NCI-H345 (cell line): ENCODE data around the gene ARHGAP18.

Source experiments
- DNase-seq: peaks from one replicate; lab custom pipeline; 2025; lab: John Stamatoyannopoulos, UW

The ARHGAP18 gene

GRCh38 chr6:129717277-129717676 lies 7.3 kb upstream of the ARHGAP18 start:
- no peak for DNase-seq

GRCh38 chr6:129713806-129714333 lies 3.9 kb upstream of the ARHGAP18 start:
- DNase-seq = no peak

GRCh38 chr6:129711271-129711631 lies 1.3 kb upstream of the ARHGAP18 start:
- DNase-seq = no peak

DNA sequence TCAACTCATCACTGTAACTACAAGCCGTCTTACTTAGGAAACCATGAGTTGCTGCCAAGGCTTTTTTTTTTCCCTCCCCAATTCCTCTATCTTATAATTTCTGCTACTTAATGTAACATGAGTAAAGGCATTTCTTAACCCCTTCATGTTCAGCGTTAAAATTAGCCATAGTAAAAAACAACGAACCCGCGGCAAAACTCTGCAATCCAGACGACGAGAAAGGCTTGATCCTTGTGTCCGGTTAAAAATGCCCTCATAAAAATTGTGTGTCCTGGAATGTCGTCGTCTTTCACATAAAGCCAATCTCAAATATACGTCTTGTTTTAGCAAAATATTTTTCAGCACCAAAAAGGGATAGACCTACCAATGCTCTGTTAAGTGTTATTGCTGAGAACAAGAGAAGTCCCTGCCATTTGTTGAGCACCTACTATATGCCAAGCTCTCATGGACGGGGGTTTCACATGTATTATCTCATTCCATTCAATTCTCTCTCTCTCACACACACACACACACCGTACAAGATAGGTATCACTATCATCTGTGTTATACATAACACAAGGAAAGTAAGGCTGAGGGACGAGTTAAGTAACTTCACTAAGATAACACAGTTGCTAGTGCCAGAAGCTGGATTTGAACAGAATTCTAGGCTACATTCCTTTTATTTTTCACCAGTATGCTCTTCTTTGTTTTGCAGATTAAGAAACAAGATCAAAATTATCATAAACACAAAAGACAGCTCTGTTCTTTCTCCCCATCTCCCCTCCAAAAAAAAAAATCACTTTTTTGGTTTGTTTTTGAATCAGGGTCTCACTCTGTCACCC lies 683 bp upstream of the ARHGAP18 start:
- no peak for DNase-seq

- DNase-seq = no peak
Observed at GRCh38 chr6:129709196-129709768, 695 bp downstream of the ARHGAP18 start.

DNA sequence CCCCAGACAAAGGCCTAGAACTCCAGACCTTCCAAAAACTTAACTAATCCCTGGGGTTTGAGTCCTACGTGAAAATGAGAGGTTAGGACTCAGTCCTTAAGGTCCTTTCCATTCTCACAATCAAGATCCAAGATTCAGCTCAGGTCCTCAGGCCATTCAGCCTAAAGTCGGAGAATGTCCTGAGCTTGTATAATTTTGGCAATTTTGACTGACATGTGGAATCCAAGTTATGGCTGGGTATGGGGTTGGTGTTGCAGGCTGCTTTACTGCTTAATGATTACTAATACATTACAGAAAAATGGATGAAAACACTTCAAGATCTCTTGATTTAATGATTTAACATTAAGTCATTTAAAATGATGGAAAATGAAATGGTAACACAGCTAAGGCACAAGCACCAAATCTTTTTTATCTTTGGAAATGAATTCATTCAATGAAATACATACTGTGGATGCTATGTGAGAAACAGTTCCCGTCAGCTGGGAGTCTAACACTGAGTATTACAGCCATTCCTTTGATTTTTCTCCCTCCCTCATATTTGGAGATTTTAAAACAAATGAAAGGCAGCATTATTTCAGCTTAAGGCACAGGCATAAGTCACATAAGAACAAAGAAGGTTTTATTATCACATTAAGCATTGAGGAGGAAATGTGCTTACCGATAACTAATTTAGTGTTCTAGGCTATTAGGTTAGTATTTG lies 1.3 kb downstream of the ARHGAP18 start:
- no peak for DNase-seq

DNA sequence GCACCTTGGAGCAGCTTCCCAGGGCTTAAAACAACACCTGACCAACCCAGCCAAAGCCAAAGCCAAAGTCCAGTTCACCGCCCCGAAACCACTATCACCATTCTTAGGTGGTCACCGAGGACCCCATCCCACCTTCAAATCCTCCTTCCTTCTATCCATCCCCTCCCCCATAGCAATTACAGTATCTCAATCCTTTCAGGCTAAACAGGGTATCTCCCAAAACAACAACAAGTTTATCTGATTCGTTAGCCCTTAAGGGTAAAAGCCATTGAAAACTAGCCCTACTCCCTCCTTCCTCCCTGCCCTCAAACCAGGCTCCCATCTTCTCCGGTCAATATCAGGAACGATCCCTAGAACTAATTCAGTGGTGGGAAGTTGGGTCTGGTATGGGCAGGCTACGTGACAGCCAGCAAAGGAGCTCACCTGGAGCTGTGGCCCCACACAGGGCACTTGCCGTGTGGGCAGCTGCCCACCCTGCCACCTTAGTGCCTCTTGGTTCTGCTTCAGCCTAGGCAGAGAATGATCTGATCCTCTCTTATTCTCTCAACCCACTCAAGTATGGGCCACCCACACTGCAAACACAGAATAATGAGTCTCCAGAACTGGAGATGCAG lies 2.0 kb downstream of the ARHGAP18 start:
- DNase-seq = no peak

GRCh38 chr6:129707028-129707427 lies 2.9 kb downstream of the ARHGAP18 start:
- no peak for DNase-seq

DNA sequence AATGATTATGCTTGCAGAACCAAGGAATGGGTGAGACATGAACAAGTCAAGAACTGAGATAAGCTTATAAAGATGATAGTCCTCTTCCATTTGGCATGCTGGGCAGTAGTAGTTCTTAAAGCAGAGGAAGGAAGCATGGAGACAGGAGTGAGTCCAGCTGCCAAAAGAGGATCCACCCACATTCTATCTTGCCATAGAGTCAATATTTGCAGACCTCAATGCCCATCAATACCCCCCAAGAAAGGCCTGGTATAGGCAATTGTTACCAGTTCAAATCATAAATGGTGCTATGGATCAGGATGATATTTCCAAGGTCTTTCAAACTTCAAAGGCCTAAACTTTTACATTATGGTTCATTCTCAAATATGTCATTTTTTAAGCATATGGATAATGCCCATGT lies 4.8 kb downstream of the ARHGAP18 start:
- no peak for DNase-seq

- no peak for DNase-seq
Observed at GRCh38 chr6:129704708-129705107, 5.3 kb downstream of the ARHGAP18 start.

DNA sequence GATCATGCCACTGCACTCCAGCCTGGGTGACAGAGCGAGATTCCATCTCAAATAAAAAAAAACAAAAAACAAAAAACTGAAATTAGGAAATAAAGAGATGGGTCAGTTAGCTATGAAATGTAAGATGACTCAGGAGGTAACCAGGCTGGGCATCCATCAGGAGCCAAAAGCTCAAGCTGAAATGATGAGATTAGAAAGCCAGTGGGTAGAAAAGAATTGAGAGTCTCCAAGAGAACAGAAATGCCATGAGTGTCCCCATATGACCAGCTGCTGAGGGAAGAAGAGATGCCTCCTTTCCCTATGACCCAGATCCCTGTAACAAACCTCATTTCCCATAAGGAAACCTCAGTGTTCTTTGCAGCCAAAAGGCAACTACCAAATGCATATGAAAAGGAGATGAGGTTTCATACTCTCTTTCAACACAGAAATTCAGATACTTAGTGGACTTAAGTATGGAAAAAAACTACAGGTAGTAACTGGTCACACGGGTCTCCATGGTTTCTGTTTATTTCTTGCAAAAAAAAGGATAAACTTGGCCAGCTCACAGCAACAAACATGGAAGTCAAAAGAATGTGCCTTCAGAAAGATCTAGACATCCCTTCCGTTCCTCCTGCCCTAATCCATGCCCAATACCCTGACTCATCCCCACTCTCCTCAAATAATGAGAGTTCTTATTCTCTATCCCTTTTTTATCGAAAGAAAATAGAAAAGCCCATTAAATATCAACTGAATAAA lies 8.1 kb downstream of the ARHGAP18 start:
- DNase-seq = no peak

DNA sequence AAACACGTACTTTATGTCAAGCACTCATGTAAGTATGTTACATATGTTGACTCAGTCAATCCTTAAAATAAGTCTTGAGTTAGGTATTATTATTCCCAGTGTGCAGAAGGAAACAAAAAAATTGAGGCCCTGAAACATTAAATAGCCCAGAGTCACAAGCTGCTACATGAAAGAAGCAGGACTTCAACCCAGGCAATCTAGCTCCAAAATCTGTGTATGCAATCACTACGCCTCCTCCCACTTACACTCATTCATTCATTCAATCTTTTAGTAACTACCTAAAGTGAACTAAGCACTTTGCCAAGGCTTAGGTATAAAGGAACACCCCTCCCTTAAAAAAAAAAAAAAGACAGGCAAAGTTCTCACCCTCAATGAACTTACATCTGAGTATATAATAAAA lies 9.3 kb downstream of the ARHGAP18 start:
- DNase-seq = no peak

DNA sequence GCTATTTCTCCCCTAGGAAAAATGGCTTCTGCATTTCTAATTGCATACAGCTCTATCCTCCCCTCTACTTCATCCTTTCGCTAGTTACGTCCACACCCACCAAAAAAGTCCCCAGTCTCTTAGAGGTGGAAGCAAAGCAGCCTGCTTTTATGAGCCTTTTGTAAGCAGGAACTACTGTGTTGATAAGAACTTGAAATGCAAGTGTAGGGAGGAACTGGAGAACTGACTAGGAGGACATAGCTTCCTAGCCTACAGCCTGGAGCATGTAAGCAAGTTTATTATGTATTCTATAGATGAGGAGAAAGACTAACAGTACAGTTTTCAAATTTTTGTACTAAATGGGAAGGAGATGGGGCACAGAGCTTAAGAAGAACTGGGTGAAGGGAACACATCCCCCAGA lies 10.3 kb downstream of the ARHGAP18 start:
- DNase-seq = no peak

GRCh38 chr6:129698430-129698829 lies 11.5 kb downstream of the ARHGAP18 start:
- no peak for DNase-seq

DNA sequence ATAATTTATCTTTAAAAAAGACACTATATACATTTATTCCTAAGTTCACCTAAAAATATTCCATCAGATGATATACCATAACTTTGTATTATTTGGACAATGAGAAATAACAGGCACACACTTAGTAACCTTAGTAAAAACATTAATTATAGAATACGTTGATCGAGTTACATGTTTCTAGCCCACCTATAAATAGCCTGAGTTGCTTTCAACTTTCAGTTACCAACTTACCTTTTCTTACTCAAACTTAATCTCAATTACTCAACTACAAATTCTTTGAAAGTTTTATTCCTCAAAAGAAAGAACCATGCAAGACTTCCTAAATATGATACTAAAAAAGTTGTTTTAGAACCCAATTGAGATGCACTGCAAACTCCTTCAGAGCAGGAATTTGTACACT lies 12.2 kb downstream of the ARHGAP18 start:
- no peak for DNase-seq

- DNase-seq = no peak
Observed at GRCh38 chr6:129696843-129697242, 13.1 kb downstream of the ARHGAP18 start.

DNA sequence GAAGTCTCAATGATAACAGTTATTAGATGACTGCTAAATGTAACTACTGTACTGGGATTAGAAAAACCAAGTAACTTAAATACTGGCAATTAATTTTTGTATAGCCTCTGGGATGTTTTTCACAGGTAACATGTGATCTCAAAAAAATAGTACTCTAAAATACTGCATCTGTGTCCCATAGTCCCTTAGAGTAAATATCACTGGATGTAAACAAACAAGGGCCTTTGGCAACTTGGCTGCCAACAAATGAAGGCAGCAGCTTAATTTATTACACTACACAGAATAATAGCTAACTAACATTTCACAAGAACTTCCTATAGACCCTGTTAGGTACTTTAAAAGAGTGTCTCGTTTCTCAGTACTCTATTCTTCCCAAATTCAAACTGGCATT lies 14.0 kb downstream of the ARHGAP18 start:
- DNase-seq = no peak

- DNase-seq = no peak
Observed at GRCh38 chr6:129695373-129696027, 14.5 kb downstream of the ARHGAP18 start.

- no peak for DNase-seq
Observed at GRCh38 chr6:129694036-129694435, 15.9 kb downstream of the ARHGAP18 start.

DNA sequence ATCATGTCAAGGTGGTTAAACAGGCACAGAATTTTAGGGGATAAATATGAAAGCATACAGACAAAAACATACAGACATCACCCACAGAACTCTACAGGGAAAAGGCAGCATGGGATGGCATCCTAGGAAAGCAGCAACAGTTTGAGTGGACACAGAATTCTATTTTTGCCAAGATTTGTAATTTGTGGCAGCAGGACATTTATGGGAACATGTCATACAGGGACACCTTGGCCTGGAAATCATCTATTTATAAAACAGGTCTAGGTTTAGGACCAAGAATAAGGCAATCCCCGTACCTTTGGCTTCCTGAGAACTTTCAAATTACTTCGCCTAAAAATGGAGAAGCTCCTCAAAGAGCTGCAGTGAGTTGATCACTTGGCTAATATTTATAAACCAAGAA lies 17.5 kb downstream of the ARHGAP18 start:
- no peak for DNase-seq

GRCh38 chr6:129691709-129692108 lies 18.3 kb downstream of the ARHGAP18 start:
- no peak for DNase-seq
